HG03045 (cell line): ENCODE results near the gene ZNF592.
"Not testable (repeated sequence)": the region's sequence is repeated elsewhere in the genome, so short reads cannot be mapped to it uniquely, and the experiment has no call there.

Source experiments
- ATAC-seq: cut with Tn5 transposase; IDR thresholded peaks from one replicate; pipeline ENCODE4 v1.9.1; 2021; ENCODE audit warnings: mild to moderate bottlenecking, moderate library complexity; ENCODE audit not compliant: unreplicated experiment

Gene ZNF592

DNA sequence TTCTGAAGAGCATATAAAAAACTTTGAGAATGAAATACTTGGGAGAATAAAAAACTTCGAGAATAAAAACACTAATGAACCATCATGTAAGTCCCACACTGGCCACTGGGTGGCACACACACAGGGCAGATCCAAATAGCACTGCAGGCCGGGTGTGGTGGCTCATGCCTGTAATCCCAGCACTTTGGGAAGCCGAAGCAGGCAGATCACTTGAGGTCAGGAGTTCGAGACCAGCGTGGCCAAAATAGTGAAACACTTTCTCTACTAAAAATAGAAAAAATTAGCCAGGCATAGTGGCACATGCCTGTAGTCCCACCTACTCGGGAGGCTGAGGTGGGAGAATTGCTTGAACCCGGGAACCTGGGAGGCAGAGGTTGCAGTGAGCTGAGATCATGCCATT, 97.2 kb downstream of the ZNF592 start:
- ATAC-seq = not testable (repeated sequence)

DNA sequence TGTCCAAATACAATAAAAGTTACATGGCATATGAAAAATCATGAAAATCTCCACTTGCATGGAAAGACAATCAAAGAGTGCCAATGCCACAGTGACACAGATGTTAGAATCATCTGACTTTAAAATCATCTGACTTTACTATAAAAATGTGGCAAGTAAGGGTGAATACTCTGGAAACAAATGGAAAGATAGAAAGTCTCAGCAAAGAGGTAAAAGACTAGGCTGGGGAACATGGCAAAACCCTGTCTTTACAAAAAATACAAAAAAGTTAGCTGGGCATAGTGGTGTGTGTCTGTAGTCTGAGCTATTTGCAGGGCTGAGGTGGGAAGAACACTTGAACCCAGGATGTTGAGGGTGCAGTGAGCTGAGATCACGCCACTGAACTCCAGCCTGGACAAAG, 97.9 kb downstream of the ZNF592 start:
- ATAC-seq = no peak

- no peak for ATAC-seq
Measured at GRCh38 chr15:84847382-84847781, 99.0 kb downstream of the ZNF592 start.

DNA sequence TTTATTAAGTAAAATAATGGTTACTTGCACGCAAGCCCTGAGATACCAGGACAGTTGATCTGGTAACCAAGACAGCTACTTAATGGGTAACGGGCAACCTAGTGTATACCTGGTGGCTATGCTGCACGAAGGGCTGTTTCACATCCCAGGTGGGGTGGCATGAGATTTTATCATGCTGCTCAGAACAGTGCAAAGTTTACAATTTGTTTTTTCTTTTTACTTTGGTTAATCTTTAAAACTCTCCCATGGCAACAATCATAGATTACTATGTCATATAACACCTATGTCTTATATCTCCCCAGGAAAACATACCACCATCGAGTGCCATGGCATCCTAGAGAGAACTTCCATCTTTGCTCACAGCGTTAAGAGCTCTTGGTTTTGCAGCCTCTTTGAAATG, 103.8 kb downstream of the ZNF592 start:
- no peak for ATAC-seq

DNA sequence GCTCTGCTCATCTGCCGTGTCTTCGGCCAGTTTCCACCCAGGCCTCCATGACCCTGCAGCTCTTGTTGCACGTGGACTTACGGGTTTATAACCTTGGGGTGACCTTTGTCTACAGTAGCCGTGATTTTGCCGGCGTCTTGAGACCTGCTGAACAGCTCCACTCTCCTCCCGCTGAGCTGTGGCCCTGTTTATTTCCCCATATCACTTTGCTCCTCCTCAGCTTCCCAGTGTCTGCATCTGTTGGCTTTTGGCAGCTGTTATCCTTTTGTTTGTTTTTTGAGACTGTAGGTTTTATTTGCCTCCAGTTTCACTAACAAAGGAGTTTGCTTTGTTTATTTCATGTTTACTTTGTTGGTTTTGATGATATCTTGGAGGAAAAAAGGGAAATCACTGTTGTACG, 106.7 kb downstream of the ZNF592 start:
- no peak for ATAC-seq

- ATAC-seq = no peak
Measured at GRCh38 chr15:84855765-84856164, 107.4 kb downstream of the ZNF592 start.
